HG02610 (cell line): Measurements from ENCODE around the gene KCNJ6.
"Not testable (repeated sequence)": the region's sequence is repeated elsewhere in the genome, so short reads cannot be mapped to it uniquely, and the experiment has no call there.

Source experiments
- ATAC-seq: cut with Tn5 transposase; IDR thresholded peaks from one replicate; pipeline ENCODE4 v1.9.1; 2021; ENCODE audit warnings: mild to moderate bottlenecking, moderate library complexity; ENCODE audit not compliant: unreplicated experiment

Gene KCNJ6

DNA sequence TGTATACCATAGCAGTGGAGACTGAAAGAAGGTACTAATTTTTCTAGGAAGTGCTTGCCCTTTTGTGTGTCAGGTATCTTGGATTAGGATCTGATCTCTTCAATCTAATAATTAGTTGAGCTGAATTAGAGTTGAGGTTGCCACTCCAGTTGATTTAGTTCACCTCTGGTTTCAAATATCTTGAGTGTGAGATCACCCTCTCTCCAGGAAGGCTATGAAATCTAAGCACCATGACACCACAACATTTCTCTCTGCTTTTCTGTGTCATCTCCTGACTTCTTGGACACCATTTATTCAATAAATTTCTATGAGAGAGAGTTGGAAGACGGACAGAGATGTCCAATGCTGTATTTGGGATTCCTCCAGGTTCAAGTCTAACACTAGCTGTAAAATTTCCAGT lies 336.9 kb downstream of the KCNJ6 start:
- ATAC-seq = no peak

DNA sequence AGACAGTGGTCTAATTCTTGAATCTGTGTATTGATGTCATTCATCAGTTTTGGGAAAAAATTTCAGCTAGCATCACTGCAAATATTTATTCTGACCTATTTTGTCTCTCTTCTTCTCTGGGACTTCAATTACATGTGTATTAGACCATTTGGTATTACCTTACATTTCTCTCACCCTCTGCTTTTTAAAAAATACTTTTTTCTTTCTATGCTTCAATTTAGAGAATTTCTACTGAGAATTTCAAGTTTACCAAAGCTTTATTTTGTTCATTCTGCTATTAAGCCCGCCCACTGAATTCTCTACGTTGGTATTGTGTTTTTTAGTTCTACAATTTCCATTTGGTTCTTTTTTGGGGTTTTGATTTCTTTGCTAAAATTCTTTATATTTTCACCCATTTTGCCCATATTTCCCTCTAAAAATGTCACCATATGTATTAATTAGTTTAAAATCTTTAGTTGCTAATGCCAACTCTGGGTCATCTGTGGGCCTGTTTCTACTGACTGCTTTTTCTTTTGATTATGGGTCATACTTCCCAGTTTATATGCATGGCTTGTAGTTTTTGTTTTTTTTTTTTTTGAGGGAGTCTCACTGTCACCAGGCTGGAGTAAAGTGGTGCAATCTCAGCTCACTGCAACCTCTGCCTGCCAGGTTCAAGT lies 337.7 kb downstream of the KCNJ6 start:
- no peak for ATAC-seq

DNA sequence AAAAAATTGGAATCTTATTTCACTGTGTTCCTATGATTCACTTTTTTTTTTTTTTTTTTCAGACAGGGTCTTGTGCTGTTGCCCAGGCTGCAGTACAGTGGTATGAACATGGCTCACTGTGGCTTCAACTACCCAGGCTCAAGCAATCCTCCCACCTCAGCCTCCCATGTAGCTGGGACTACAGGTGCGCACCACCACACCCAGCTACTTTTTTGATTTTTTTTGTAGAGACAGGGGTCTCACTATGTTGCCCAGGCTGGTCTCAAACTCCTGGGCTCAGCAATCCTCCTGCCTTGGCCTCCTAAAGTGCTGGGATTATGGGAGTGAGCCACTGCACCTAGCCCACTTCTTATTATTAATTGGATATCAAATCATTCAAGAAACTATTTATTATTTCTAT lies 339.3 kb downstream of the KCNJ6 start:
- not testable (repeated sequence) for ATAC-seq

DNA sequence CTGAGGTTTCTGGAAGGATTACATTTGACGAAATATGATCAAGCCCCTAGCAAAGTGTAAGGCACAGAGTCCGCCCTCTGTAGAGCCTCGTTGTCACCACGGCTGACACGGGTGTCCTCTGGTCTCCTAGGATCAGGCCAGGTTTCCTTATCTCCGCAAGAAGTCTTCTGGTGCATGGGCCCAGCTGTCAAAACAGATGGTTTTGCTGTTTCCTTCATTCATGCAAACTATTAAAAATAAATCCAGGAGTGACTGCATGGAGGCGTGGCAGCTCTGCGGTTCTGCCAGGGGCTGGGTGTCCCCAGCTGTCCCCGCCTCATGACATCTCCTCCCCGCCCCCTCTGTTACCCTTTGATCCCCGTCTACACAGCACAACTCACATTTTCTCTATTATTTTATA lies 340.7 kb downstream of the KCNJ6 start:
- ATAC-seq = no peak

DNA sequence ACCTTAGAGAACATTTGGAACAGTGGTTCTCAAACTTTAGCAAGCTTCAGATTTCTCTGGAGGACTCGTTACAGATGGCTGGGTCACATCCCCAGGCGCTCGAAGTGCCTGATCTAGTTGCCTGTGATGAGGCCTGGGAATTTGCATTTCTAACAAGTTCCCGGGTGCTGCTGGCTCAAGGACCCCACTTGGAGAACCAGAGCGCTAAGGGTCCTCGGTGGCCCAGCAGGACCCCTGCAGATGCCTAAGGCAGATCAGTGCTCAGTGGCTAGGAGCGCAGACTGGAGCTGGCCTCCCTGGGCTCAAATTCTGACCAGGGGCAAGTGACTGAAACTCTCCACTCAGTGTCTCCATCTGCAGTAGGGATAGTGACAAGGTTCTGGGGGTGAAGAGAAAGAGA lies 341.5 kb downstream of the KCNJ6 start:
- no peak for ATAC-seq

DNA sequence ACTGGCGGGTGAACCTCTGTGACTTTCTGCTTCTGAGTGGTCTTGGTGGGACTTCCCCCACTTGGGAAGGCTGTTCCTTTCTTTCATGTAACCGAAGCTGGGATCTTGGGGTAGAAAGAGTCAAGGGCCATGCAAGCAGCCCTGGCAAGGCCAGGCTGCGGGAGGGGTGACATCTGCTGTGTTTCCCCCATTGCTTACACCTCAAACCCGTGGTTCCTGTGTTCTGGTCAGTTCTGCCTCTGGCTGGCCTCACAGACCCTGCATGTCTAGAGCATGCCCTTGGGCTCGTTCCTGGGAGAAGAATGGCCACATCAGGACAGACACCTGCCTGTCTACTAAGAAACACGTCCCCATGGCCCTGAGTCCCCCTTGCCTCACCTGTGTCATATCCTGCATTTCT lies 341.9 kb downstream of the KCNJ6 start:
- no peak for ATAC-seq

DNA sequence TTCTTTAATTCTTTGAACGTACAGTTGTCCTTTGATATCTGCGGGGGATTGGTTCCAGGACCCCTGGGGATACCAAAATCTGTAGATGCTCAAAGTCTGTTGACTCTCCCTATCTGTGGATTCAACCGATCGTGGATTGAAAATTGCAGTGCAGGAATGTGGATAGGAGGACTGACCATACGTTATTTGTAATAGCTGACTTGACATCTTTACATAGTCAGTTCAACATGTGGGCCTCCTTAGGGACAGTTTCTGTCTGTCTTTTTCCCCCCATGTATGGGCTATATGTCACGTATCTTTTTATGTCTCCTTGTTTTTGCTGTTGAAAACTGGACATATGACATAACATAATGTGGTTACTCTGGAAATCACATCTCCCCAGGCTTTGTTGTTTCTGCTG lies 344.8 kb downstream of the KCNJ6 start:
- ATAC-seq = no peak

DNA sequence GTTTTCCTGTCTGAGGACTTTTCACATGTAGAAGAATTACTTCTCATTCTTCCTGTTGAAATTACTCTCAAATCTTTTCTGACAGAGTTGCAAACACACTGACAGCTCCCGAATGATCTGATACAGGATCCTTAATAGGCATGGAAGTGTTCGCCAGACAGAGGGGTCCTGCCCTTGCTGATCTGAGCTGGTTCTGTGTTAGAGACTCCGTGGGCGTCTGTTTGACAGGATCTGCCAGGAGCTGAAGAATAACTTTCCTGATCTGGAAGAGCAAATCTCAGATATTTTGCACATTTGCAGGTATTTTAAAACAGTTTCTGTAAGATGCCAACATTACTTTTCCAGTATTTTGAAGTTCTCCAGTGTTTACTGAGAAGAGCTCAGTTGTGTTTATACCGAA lies 347.3 kb downstream of the KCNJ6 start:
- no peak for ATAC-seq

DNA sequence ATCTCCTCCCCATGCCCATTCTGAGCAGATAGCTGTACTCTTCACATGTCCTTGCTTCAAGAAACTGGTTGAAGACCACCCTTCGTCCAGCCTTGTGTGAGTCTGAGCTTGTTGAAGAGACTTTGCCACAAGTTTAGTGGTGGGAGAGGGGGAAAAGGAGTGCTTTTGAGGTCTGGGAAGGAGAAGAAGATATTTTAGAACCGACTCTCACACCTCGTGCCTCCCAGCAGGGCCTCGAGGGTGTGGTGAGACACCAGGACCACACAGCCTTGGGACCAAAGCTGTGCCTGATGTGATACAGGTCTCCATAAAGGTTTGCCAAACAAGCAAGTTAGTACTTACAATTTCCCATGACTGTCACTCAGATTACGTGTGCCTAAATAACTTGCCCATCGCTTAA lies 347.8 kb downstream of the KCNJ6 start:
- no peak for ATAC-seq

DNA sequence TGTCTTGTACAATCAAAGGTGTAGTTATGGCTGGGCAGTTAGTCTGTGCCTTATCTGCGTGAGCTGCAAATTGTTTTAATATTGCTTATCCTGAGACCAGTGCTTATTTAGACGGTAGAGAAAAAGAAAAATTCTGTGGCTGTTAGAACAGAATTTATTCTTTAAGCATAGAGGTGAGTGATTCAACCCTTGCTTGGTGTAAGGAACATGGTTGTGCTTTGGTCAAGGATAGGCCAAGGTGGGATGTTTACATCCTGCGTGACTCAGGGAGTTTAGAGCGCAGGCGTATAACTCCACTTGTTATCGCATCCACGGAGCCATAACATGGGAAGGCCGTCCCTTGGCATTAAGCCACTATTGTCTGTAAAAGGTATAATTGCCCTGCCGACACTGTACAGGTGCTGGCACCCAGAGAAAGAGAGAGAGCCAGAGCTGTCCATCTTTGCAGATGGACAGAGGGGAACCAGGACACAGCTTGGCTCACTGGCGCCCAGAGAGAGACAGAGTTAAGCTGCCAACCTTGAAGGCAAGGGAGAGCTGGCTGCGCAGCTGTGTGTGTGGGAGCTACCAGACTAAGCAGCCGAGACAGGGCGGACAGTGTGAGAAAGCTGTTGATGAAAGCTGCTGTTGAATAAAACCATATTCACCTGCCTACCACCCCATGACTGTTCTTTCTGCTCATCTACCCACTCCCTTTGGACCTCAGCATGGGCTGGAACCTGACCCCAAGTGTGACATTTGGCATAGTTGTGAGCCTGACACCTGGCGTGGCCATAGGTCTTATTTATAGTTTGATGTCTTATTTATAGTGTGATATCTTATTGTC lies 349.3 kb downstream of the KCNJ6 start:
- ATAC-seq = no peak

DNA sequence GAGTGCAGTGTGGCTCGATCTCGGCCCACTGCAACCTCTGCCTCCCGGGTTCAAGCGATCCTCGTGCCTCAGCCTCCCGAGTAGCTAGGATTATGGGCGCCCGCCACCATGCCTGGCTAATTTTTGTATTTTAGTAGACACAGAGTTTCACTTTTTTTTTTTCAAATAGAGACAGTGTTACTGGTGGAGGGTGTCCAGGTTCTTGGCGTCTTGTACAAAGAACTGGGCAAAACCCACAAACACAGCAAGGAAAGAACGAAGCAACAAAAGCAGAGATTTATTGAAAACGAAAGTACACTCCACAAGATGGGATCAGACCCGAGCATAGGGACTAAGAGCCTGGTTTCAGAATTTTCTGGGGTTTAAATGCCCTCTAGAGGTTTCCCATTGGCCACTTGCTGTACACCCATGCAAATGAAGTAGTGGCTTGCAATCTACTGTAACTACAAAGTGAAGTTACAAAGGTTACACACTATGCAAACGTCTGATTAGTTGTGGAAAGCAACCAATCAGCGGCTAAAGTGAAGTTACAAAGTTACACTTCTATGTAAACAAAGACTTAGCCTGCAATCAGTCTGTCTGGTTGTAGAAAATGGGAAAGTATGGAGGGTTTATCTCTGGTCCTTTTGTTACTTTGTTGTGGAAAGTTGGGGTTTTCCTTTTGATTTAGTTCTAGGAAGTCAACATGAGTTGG lies 350.6 kb downstream of the KCNJ6 start:
- ATAC-seq = no peak

DNA sequence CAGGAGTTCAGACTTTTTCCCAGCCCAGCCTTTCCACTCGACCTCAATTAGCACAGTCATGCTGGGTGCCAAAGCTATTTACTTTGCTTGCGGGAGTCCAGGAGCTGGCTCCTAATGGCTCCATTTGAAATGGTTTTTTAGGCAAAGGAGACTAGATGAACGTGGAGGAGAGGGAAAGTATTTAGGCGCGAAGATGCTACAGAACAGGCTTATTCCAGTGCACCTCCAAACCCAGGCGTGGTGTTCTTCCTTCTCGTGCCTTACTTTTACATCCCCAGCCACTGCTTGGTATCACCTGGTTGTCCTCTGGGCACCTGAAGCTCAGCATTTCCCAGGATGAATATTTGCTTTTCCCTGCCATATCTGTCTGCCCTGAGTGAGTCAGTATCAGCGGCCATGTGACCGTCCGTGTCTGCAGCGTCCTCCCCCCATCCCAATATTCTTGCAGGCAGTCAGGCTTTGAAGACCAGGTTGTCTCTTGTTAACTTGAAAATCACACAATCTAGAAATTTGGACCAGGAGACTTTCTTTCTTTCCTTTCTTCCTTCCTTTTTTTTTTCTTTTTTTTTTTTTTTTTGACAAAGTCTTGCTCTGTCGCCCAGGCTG lies 351.2 kb downstream of the KCNJ6 start:
- ATAC-seq = no peak

DNA sequence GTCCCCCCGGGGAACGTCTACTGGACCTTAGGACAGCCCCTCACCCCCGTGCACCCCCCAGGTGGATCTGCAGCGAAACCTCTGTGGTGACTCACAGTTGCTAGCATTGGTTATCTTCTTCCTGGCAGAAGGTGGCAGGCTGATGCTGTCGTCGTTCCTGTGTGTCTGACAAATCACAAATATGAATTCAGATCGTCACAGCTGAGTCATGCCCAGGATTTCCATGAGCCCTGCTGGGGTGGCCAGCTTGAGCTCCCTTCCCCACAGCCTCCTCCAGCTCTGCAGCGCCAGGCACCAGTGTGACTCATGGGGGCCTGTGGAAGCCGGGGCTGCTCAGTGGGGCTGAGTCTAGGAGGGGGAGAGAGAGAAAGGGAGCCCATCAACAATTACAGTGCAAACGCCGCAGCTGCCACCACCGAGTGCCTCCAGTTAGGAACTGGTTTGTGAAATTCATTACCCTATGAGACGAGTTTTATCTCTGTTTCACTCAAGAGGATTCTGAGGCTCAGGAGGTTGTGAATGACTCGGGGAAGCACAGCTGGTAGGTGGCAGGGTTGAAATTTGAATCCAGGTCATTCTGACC lies 351.8 kb downstream of the KCNJ6 start:
- peak; percentile 53 for ATAC-seq

DNA sequence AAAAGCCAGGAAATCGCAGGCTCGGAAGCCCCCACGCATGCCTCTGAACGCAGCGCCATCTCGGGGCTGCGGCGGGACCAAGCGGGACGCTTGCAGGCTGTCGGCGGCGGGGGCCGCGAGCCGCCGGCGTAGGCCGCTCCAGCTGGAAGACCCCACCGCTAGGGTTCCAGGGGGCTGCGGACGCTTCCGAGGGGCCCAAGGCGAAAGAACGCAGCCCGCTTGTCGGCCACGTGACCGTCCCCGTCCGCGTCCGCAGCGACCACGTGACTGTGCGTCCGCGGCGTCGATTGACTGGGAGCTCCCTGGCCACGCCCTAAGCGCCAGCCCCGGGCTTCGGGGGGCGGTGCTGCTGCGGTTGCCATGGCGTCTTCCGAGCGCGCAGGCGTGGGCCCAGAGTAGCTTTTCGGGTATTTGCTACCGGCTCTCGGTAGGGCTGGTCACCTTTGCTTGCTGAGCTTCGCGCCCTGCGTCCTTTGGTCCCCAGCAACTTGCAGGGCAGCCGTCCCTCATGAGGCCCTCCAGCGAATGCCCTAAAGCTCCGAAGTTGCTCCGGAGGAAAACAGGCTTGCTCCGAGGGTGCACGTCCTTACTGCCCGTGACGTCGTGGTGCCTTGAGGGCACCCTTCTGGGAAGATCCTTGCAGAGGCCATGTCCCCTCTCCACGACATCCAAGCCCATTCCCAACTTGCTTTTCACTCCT lies 352.5 kb downstream of the KCNJ6 start:
- ATAC-seq = peak; percentile 86

DNA sequence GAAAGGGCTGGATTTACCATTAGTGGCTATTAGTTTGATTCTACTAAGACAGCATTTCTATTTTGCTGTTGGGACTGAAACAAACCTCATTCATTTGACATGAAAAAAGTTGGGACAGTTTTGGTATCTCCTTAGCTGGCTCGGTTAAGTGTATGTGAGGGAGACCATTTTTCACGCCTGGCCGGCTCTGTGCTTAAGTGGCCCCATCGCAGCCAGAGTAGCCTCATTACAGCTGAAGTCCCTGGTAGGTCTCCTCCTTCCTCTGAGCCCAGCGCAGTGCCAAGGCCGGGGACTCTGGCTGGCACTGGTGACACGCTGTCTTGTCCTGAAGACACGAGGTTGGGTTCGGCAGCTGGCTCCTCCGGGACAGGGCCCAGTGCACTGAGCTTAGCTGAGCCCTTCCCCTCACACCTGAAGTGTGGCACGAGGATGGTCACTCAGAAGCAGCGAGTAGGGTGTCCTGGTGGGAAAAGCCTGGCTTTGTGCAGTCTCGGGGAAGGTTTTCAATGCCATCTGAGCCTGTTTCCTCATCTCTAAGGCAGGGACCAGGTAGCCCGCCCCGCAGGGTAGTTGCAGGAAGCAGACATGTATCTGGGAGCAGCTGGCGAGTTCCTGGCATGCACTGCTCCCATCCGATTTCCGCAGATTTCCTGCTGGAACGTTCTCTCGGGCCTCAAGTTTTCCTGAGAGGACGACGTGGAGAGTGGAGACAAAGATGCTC lies 353.2 kb downstream of the KCNJ6 start:
- peak; percentile 5 for ATAC-seq

DNA sequence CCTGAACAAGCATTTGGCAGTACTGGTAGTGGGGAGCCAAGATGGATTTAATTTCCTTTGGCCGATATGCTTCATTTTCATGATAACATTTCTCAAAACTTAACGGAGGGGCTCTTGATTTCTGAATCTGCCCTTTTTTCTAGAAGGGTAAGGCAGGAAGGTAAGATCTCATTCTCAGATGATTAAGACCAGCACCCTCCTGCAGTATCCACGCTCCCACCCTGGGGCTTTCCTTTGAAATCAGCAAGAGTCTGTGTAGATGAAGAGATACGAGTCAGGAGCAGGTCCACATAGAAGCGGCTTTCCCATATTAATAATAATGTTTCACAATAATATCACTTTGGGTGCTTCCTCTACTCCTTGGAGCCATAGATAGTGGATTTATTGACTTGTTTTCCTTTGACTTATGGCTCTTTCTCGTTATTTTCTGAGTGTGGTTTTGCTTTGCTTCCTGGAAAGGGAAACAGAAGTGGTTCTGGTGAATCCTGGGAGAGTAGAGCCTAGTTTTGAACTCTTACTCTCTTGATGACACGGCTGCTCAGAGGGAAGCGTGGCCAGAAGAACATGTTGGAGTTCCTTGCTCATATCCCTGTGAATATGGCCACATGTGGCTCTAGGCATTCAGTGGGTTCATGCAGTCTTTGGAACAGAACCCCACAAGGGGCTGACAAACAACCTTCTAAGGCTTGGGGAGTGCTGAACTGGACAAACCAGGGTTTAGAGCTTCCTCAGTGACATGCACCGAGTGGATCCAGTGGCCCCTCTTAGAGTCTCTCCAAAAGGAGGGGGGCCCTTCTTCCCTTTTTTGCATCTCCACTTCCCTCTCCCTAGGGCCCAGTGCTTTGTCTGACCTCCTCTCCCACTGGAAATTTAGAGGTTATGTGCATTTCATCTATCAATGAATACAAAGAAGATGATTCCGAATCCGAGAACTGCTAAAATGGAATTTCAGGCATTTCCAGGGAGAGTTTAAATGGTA lies 354.0 kb downstream of the KCNJ6 start:
- no peak for ATAC-seq

DNA sequence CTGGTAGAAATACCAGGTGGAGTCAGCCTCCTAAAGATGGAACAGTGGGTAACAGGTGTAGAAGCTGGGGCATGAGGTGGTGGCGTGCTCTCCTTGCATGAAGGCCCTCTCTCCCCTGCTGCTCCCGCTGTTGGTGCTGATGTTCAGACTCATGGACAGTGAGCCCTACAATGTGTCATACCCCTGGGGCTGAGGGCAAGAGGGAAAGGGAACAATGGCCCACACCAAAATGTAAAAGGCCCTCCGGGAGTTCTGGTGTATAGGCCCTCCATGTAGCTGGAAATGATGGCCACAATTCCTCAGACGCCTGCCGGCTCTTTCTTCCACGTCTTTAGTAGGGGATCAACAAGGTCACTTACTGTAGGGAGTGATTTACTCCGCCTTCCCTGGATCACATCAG lies 354.8 kb downstream of the KCNJ6 start:
- ATAC-seq = no peak

DNA sequence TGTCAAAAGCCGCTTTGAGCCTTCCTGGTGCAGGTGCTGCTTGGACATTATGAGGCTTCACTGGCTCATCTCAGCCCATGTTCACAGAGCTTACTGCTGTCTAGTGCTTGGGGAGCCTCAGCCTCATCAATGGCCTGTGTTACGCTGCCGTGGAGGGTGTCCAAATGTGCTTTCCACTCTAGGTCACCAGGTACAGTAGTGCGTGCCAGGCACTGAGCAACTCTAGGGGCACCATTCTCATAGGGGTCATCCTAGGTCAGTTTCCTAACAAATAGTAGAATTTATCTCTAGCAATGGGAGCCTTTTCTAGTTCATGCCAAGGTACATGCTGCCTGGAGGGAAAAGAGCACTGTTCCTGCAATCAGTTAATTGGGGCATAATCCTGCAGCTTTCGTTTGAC lies 355.9 kb downstream of the KCNJ6 start:
- no peak for ATAC-seq
